ENCODE data around the gene MT1A. TPM values are rescaled to one million over a fixed set of nuclear protein-coding genes. Genes with fewer than 3 reads are reported as not detected.

The MT1A gene
- total and polyA plus RNA-seq, 10 of the 15 experiments (the other 5 are each of a cell fraction or from before 2014, with no cell fraction given), result not detected

DNA sequence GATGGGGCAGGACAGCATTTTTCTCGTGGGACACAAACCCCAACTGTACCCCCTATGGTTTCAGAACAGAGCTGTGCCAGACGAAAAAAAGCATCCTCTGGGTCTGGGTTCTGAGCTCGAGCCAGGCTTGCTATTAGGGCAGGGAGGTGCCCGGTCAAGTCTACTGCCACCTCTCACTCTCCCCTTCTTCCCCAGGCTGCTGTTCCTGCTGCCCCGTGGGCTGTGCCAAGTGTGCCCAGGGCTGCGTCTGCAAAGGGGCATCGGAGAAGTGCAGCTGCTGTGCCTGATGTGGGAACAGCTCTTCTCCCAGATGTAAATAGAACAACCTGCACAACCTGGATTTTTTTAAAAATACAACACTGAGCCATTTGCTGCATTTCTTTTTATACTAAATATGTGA, 11.8 kb upstream of the MT1A start (continued):
- TF ChIP-seq, protein P1, sequence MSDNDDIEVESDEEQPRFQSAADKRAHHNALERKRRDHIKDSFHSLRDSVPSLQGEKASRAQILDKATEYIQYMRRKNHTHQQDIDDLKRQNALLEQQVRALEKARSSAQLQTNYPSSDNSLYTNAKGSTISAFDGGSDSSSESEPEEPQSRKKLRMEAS (IDR thresholded peaks at IDR 0.05; ENCODE audit: low read depth, low read length), result no peak

DNA sequence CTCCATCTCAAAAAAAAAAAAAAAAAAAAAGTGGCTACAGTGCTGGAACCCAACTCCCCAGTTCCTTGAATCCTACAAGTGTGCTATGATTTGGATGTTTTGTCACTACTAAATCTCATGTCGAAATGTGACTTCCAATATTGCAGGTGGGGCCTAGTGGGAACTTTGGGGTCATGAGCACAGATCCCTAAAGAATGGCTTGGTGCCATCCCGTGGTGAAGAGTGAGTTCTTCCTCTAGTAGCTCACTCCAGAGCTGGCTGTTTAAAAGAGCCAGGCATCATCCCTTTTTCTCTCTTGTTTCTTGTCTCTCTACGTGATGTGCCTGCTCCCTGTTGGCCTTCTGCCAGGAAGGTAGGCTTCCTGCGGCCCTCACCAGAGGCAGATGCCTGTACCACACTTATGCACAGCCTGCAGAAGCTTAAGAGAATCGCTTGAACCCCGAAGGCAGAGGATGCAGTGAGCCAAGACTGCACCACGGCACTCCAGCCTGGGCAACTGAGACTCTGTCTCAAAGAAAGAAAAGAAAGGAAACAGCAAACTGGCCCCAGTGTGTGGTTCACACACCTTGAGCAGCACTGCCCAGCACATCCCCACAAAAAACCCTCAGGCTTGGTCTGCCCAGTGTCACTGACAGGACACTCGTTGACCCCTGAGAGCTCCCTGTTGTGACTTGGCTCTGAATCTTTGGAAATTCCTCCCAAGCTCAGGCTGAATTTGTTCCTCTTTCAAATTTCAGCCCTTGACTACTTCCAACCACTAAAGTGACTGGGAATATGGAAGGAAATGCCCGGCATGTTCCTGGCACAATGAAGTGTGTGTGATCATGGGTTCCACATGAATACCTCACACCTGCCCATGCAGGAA, 9.7 kb upstream of the MT1A start:
- H2AFZ ChIP-seq (ENCODE audit: control insufficient read depth, low read depth, low read length), result no peak overlapping the region
- intact Hi-C loops (cut with micrococcal nuclease; ENCODE audit: unreplicated experiment) (no loop called here), in situ Hi-C loops (cut with MboI) (no loop called here)
- H3K4me1 ChIP-seq (ENCODE audit: control insufficient read depth, insufficient read depth, low read length), result peaks cover 17% of the 10 kb centered on the region
- no peak overlapping the region for H3K9ac ChIP-seq (ENCODE audit: control insufficient read depth, insufficient read depth, low read length)
- ChIA-PET POLR2A (no interaction called here), SMC1A (ENCODE audit: uncharacterized antibody, unreplicated experiment) (interaction anchor here (1.0 to 1.1 kb wide), 2 partner anchors 19 to 25 kb away, joined by 3 to 6 read pairs; no protein-coding TSS in a partner anchor), RAD21 (ENCODE audit: unreplicated experiment) (interaction anchor here (1.4 to 2.7 kb wide), 2 partner anchors 19 to 73 kb away, joined by 3 to 23 read pairs; partner anchors contain the start of gene MT2A), CTCF (interaction anchor here (1.4 to 3.1 kb wide), 2 partner anchors 25 to 28 kb away, joined by 4 to 14 read pairs; no protein-coding TSS in a partner anchor)
- no peaks in the 10 kb centered on the region for H4K20me1 ChIP-seq (ENCODE audit: control insufficient read depth, insufficient read depth)
- BruUV-seq (replicated peaks), result no TSS peak
- no peak for FAIRE-seq
- 65% methylated on average over 8 of the region's 9 CpGs for WGBS (ENCODE audit: insufficient coverage, insufficient replicate concordance, low lambda C conversion rate, missing lambda C conversion rate)
- no peaks in the 10 kb centered on the region for H3K9me3 ChIP-seq (replicated peaks; ENCODE audit: control insufficient read depth, insufficient read depth, low read length)
- no peak overlapping the region for H3K27ac ChIP-seq (ENCODE audit: control insufficient read depth, insufficient read depth)
- H3K4me3 ChIP-seq, result no peak overlapping the region
- H3K4me2 ChIP-seq (ENCODE audit: control insufficient read depth, insufficient read depth), result no peak overlapping the region
- no peaks in the 10 kb centered on the region for H3K79me2 ChIP-seq (ENCODE audit: control insufficient read depth, insufficient read depth, low read length)
- no peaks in the 10 kb centered on the region for H3K36me3 ChIP-seq (ENCODE audit: control insufficient read depth in 2 of 2, insufficient read depth in 2 of 2, low read length in 1 of 2)
- no peak for DNase-seq (ENCODE audit: low read depth, low spot score)
- H3K27me3 ChIP-seq (replicated peaks in 1 of 2; ENCODE audit: control insufficient read depth in 2 of 2, insufficient read depth in 2 of 2, low read length in 1 of 2), result peaks cover 2 to 18% of the 10 kb centered on the region in 2 experiments
- ATAC-seq, result no peak
- no peak for TF ChIP-seq TCF12 (IDR thresholded peaks at IDR 0.05; ENCODE audit: low read depth, low read length)
- no peak for TF ChIP-seq HDAC2 (IDR thresholded peaks at IDR 0.05)
- TF ChIP-seq NR2F1 (conservative IDR thresholded peaks at IDR 0.05), result no peak
- TF ChIP-seq BHLHE40 (IDR thresholded peaks at IDR 0.05; ENCODE audit: borderline replicate concordance in 1 of 2, low read depth in 2 of 2, low read length in 1 of 2), result no peak
- TF ChIP-seq NR2C1 (IDR thresholded peaks at IDR 0.05), result no peak
- TF ChIP-seq CHD1 (IDR thresholded peaks at IDR 0.05; ENCODE audit: low read depth, low read length), result no peak
- TF ChIP-seq ZNF217 (IDR thresholded peaks at IDR 0.05), result no peak

All from GM12878 (cell line).